DMS114 treated with DMSO at 0.1 percent for 48 hours (cell line): ENCODE data around the gene SCAF1.

Experiments
- DNase-seq: peaks from one replicate; lab custom pipeline; 2025; ENCODE audit not compliant: unreplicated experiment; lab: John Stamatoyannopoulos, UW

The SCAF1 gene

DNA sequence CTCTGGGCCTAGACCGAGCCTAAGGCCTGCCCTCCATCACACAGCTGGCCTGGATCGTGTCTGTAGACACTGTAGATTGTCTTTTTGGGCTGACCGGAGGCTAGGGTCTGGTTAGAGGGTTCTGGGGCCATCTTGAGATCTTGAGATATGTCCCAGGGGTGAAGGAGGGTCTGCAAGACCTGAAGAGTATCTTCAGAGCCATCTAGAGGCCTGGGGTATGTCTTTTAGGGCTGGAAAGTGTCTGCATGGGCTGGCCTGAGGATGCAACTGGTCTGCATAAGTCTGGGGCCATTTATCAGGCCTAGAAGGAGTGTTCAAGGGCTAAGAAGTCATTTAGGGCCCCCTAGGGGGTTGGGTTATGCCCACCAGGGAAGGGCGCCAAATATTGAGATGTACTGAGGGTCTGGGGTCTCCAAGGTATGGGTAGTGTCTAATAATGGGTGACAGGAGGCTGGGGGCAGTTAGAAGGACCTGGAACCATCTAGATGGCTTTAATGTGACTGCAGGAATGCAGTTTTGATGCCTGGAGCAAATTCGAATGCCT lies 555 bp downstream of the SCAF1 start:
- DNase-seq, result no peak

DNA sequence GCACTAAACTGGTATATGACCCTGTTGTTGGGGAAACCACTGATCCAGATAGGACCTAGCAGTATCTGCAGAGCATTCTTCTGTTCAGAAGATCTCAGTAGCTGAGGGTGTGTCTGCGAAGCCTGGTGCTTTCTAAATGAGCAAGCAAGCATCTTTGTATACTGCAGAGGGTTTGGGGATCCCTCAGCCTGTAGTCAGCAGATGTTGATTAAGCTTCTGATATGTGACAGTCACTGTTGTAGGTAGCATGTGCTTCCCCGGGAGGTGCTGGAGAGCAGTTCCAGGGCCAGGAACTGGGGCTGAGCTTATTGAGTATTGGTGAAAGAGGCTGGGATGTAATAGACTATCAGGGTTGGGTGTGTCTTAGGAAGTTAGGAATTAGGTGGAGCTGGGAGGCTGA lies 1.5 kb downstream of the SCAF1 start:
- DNase-seq, result no peak

DNA sequence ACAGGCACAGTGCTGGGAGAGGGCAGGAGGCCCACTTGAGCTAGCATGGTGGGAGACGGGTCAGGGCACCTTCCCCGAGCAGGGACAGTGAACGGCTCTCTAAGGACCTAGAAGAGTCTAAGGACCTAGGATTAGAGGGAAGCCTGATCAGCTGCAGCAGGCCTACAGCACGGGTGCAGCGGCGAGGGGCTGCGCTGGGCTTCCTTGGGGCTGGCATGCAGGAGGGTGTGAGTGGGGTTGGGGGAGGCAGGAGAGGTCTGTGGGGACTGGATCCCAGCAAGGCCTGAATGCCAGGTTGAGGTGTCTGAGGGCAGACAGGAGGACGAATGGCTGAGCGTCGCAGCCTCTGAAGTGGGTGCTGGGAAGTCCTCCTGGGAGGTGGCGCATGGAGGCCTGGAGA lies 3.6 kb downstream of the SCAF1 start:
- no peak for DNase-seq

DNA sequence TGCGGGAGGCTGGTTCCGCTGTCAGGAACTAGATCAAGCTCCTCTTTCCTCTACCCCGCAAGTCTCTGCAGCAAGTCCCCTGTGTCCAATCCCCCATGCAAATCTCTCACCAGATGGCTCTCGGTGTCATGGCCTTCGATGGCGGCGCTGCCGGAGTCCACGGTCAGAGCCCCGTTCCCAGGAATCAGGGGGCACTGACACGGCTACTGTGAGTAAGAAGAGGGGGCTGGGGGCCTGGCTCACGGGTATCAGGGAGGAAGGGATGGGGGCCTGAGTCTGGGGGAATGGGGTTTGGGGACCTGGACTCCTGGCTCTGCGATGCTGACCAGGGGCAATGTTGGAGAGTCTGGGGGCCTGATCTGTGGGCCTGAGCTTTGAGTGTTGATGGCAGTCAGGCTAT lies 4.0 kb downstream of the SCAF1 start:
- no peak for DNase-seq

DNA sequence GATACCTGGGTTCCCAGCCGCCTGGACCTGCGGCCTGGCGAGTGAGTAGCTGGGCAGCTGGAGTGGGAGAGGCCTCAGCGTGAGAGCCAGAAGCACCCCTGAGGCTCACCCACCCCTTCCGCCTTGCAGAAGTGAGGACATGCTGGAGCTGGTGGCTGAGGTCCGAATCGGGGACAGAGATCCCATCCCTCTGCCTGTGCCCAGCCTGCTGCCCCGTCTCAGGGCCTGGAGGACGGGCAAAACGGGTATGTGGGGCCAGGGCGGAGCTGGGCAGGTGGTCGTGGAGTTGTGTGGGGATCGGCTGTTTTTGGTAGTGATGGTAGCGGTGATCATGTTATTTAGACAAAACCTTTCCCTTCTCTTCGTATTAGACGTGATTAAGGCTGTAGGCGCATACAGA lies 4.6 kb downstream of the SCAF1 start:
- DNase-seq, result no peak

DNA sequence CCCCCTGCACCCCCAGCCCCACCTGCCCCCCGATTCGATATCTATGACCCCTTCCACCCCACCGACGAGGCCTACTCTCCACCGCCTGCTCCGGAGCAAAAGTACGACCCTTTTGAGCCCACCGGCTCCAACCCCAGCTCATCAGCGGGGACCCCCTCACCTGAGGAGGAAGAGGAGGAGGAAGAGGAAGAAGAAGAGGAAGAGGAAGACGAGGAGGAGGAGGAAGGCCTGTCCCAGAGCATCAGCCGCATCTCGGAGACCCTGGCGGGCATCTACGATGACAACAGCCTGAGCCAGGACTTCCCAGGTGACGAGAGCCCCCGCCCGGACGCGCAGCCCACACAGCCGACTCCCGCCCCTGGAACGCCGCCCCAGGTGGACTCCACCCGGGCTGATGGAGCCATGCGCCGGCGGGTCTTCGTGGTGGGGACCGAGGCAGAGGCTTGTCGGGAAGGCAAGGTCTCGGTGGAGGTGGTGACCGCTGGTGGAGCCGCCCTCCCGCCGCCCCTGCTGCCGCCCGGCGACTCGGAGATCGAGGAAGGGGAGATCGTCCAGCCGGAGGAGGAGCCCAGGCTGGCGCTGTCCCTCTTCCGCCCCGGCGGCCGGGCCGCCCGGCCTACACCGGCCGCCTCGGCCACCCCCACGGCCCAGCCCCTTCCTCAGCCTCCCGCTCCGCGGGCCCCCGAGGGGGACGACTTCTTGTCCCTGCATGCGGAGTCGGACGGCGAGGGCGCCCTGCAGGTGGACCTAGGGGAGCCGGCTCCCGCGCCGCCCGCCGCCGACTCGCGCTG lies 9.2 kb downstream of the SCAF1 start:
- DNase-seq, result no peak

GRCh38 chr19:49651820-49652550 lies 10.0 kb downstream of the SCAF1 start:
- DNase-seq, result no peak

GRCh38 chr19:49652551-49653465 lies 10.8 kb downstream of the SCAF1 start:
- DNase-seq, result no peak

DNA sequence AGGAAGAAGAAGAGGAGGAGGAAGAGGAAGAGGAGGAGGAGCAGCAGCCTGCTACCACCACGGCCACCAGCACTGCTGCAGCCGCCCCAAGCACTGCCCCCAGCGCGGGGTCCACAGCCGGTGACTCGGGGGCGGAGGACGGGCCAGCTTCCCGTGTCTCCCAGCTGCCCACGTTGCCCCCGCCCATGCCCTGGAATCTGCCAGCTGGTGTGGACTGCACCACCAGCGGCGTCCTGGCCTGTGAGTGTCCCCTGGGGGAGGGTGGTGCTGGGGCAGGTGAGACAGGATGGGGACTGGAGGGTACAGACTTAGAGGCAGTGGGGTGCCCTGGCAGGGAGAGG lies 11.4 kb downstream of the SCAF1 start:
- DNase-seq, result no peak

DNA sequence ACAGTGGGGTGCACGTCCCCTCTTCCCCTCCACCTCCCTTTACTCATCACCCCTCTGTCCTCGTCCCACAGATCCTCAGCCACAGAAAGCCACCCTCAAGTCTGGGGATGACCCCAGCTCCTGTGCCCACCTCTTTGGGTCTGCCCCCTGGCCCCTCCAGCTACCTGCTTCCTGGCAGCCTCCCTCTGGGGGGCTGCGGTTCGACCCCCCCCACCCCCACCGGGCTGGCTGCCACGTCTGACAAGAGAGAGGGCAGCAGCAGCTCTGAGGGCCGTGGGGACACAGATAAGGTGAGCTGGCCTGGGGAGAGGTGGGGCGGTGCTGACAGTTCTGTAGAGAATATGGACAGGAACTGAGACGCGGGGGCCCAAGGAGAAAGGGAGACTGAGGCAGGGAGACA lies 12.6 kb downstream of the SCAF1 start:
- DNase-seq, result no peak

DNA sequence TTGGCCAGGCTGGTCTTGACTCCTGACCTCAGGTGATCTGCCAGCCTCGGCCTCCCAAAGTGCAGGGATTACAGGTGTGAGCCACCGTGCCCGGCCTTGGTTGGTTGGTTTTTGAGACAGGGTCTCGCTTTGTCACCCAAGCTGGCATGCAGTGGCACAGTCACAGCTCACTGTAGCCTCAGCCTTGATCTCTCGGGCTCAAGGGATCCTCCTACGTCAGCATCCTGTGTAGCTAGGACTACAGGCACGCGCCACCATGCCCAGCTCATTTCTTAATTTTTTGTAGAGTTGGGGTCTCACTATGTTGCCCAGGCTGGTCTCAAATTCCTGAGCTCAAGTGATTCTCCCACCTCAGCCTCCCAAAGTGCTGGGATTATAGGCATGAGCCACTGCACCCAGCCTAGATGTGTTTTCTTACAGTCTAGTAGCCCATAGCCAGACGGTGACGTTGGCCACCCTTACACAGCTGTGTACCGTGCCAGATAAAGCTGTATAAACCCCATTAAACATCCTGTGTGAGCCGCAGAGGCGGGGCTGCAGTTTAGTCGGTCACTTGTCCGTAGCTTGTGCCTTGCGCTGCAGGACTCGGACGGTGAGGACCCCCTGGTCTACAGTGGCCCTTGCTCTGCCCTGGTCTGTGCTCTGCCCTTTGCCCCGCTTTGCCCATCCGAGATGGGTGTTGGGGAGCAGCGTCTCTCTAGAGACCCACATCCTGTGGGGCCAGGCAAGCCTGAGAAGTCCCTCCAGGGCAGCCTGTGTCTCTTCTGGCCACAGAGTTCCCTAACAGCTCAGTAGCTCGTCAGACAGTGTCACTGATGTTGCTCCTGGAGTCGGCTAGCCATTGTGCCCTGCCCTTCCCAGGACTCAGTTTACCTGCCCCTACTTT lies 13.8 kb downstream of the SCAF1 start:
- no peak for DNase-seq

DNA sequence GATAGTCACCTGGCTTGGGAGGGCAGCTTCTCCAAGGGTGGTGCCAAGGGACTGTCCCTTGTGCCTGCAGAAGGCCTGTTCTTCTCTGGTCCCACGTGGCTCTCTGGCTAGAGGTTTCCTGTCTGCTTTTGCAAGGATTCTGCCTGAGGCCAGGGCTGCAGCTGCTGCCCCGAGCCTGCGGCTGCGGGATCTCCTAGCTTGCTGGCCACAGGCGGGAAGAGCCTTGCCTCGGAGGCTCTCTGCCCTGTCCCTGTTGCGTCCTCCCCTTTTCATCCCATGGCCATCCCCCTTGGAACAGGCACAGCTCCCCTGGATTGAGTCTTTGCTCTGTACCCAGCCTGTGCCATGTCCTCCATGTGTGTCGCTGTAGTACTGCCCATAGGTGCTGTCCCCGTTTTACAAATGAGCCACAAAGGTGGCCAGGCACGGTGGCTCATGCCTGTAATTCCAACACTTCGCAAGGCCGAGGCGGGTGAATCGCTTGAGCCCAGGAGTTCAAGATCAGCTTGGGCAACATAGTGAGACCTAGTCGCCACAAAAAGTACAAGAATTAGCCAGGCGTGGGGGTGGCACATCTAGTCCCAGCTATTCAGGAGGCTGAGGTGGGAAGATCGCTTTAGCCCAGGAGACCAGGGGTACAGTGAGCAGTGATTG lies 14.6 kb downstream of the SCAF1 start:
- no peak for DNase-seq

DNA sequence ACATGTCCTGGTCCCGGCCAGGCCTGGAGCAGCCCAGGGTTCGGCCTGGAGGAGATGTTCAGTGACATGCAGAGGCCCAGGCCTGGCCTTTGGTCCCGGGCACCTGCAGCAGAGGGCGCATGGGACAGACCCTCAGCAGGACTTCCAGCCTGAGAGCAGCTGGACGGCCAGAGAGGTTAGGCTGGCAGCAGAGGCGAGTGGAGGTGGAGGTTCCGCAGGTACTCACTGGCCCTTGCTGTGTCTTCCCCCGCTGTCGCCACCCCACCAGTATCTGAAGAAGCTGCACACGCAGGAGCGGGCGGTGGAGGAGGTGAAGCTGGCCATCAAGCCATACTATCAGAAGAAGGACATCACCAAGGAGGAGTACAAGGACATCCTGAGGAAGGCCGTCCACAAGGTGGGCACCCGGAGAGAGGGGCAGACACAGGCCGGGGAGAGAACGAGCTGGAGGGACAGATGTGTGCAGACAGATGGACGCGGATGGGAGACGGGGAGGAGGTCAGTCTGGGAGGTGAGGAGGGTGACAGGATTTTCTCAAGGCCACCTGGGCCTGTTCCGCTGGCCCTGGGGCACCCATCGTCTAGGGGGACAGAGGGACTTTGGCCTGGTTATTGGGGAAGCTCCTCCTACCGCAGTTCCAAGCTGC lies 15.6 kb downstream of the SCAF1 start:
- no peak for DNase-seq

GRCh38 chr19:49658139-49658517 lies 16.1 kb downstream of the SCAF1 start:
- no peak for DNase-seq

DNA sequence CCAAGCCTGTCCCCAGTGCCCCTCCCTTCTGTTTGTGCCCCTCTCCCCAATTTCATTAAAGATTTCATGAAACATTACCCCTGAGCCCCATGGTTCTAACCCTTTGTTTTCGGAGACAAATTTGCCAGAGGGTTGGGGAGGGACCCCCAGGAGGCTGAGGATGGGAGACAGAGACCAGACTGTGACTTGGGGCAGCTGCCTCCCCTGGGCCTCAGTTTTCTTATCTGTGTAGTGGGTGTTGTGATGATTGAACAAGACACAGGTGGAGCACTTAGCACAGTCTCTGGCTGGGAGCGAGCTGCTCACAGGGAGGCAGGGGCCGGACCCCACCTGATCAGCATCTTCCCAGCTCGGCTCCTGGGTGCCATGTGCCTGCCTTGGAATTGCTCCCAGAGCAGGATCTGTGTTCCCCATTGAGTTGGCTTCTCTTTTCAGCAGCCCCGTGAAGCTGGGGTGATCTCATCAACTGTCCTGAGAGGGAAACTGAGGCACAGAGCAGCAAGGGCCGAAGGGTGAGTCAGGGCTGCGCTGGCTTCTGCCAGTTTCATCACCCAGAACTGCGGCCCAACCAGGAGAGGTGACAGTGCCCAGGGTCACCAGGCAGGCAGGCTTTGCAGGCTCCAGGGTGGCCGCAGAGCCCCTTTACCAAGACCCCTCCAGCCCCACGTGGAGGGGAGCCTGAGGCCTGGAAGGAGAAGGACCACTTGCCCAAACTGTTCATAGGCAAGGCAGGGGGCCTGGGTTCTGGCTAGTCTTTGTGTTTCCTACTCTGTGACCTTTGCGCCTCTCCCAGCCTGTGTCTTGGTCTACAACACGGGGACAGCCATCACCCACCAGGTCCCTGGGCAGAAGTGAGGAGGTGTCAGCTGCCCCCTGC lies 16.8 kb downstream of the SCAF1 start:
- no peak for DNase-seq

GRCh38 chr19:49660338-49660961 lies 18.4 kb downstream of the SCAF1 start:
- no peak for DNase-seq

DNA sequence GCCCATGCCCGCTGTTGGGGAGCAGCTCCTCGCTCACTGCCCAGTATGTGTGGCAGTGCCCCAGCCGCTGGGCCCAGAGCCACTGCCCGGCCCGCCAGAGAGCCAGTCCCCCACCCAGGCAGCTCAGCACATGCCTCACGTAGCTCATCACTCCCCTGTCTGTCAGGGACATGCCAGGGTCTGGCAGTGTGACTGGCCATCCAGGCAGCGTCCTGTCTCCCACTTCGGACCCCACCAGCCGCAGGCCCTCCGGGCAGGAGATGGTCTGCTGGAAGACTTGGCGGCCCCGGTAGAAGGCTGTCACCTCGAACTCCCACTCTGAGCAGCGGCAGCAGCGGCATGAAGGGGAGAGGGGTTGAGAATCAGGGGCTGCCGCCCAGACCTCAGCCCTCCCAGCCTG lies 20.0 kb downstream of the SCAF1 start:
- DNase-seq, result no peak

DNA sequence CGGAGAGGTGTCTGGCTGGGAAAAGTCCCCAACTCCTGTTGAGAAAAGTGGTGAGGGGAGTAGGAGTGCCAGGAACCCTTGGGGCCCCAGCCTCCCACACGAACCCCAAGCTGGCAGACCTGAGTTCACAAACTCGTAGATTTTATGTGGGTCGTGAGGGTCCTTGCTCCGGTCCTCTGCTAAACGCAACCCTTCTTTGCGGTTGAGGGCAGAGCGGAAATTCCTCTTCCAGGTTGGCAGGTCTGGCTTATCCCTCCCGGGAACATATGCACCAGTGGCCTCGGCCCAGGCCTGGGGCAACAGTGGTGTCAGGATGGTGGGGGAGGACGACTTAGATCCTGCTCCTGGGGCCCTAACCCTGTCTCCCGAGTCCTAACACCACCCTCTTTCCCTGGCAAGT lies 21.2 kb downstream of the SCAF1 start:
- no peak for DNase-seq
